Liver (tissue), 9 donors: ENCODE data around the gene DNAH17. TPM values are rescaled to one million over a fixed set of nuclear protein-coding genes. Genes with fewer than 3 reads are reported as not detected.

Experiments used
- DNase-seq: peaks from one replicate; pipeline ENCODE4 v3.0.0-alpha.2; 2017; ENCODE audit warnings: low spot score
- H3K27ac ChIP-seq, 2 donors: one replicate each; pipeline ENCODE4 v1.7.0; 2013; ENCODE audit warnings: inconsistent platforms in 2 of 2, low read length in 2 of 2, control low read depth in 1 of 2, low read depth in 1 of 2, mild to moderate bottlenecking in 1 of 2
- H3K27me3 ChIP-seq, 4 donors: one replicate each; pipeline versions ENCODE4 v1.6.1 to v1.7.0; 2013; ENCODE audit warnings: low read length in 3 of 4, inconsistent platforms in 1 of 4, mild to moderate bottlenecking in 1 of 4, moderate library complexity in 1 of 4; ENCODE audit not compliant: control insufficient read depth in 4 of 4, insufficient read depth in 4 of 4
- H3K36me3 ChIP-seq, 4 donors: one replicate each; pipeline versions ENCODE4 v1.6.1 to v1.7.0; 2013; ENCODE audit warnings: low read length in 3 of 4, mild to moderate bottlenecking in 3 of 4, low read depth in 1 of 4, moderate library complexity in 1 of 4; ENCODE audit not compliant: control insufficient read depth in 4 of 4, insufficient read depth in 3 of 4
- H3K4me1 ChIP-seq, 4 donors: one replicate each; pipeline versions ENCODE4 v1.6.1 to v1.7.0; 2013; ENCODE audit warnings: low read length in 3 of 4, mild to moderate bottlenecking in 3 of 4, moderate library complexity in 1 of 4; ENCODE audit not compliant: control insufficient read depth in 4 of 4, insufficient read depth in 4 of 4
- H3K4me3 ChIP-seq, 3 donors: one replicate each; pipeline versions ENCODE4 v1.6.1 to v1.7.0; 2013; ENCODE audit warnings: low read length in 3 of 3, control low read depth in 1 of 3, low read depth in 1 of 3, mild to moderate bottlenecking in 1 of 3
- H3K9ac ChIP-seq, 2 donors: one replicate each; pipeline ENCODE4 v1.7.0; 2013; ENCODE audit warnings: low read length in 2 of 2, mild to moderate bottlenecking in 2 of 2, moderate library complexity in 2 of 2, control low read depth in 1 of 2, low read depth in 1 of 2
- H3K9me3 ChIP-seq, 4 donors: one replicate each; pipeline versions ENCODE4 v1.6.1 to v1.7.0; 2013; ENCODE audit warnings: low read length in 3 of 4; ENCODE audit not compliant: control insufficient read depth in 4 of 4
- EGR1 ChIP-seq, 2 donors: IDR thresholded peaks; 2 replicates each; pipeline ENCODE4 v1.6.1; 2016 to 2018; ENCODE audit warnings: antibody characterized with exemption in 2 of 2, low read depth in 2 of 2
- FOXA1 ChIP-seq: IDR thresholded peaks from 2 replicates; pipeline ENCODE4 v1.6.1; 2016; ENCODE audit warnings: antibody characterized with exemption
- FOXA2 ChIP-seq: IDR thresholded peaks from 2 replicates; pipeline ENCODE4 v1.6.1; 2016; ENCODE audit warnings: antibody characterized with exemption
- GABPA ChIP-seq, 2 donors: IDR thresholded peaks in 1 of 2; conservative IDR thresholded peaks in 1 of 2; 2 replicates each; pipeline ENCODE4 v1.6.1; 2016; ENCODE audit warnings: antibody characterized with exemption in 2 of 2, mild to moderate bottlenecking in 1 of 2, moderate library complexity in 1 of 2
- HNF4A ChIP-seq, 2 donors: conservative IDR thresholded peaks; 2 replicates each; pipeline ENCODE4 v1.6.1; 2016; ENCODE audit warnings: antibody characterized with exemption in 2 of 2, mild to moderate bottlenecking in 2 of 2
- HNF4G ChIP-seq: IDR thresholded peaks from 2 replicates; pipeline ENCODE4 v1.6.1; 2016; ENCODE audit warnings: antibody characterized with exemption
- JUND ChIP-seq, 2 donors: IDR thresholded peaks; 2 replicates each; pipeline ENCODE4 v1.6.1; 2016; ENCODE audit warnings: antibody characterized with exemption in 2 of 2
- NR2F2 ChIP-seq: IDR thresholded peaks from 2 replicates; pipeline ENCODE4 v1.6.1; 2016; ENCODE audit warnings: antibody characterized with exemption
- RAD21 ChIP-seq, 2 donors: IDR thresholded peaks; 2 replicates each; pipeline ENCODE4 v1.6.1; 2016; ENCODE audit warnings: antibody characterized with exemption in 2 of 2, mild to moderate bottlenecking in 2 of 2
- RXRA ChIP-seq, 2 donors: IDR thresholded peaks; 2 replicates each; pipeline ENCODE4 v1.6.1; 2017 to 2018; ENCODE audit warnings: antibody characterized with exemption in 2 of 2, mild to moderate bottlenecking in 1 of 2
- SP1 ChIP-seq: IDR thresholded peaks from 2 replicates; pipeline ENCODE4 v1.6.1; 2018; ENCODE audit warnings: antibody characterized with exemption, mild to moderate bottlenecking
- TAF1 ChIP-seq: conservative IDR thresholded peaks from 2 replicates; pipeline ENCODE4 v1.6.1; 2016; ENCODE audit warnings: antibody characterized with exemption, mild to moderate bottlenecking
- YY1 ChIP-seq: IDR thresholded peaks from 2 replicates; pipeline ENCODE4 v1.6.1; 2016; ENCODE audit warnings: antibody characterized with exemption, mild to moderate bottlenecking
- WGBS: extraction: QIAGEN DNeasy Blood & Tissue Kit; methylation state at CpG from one replicate; pipeline ENCODE4 v1.1.7; 2013; 5-methylcytosine and 5-hydroxymethylcytosine counted together
- polyA plus RNA-seq, 2 donors: library from polyadenylated mRNA; stranded (reverse) in 1 of 2; unstranded in 1 of 2; fragments of 200-250 nt in 1 of 2; fragments of >200 nt in 1 of 2; fragmentation: Nextera tagmentation in 1 of 2; extraction: Ambion mirVana in 1 of 2; gene quantifications; one replicate each; pipeline versions ENCODE4 v1.2.1 to v1.2.3, GENCODE V29; 2013 to 2015
- total RNA-seq, 2 donors: library from RNA; depleted of rRNA; stranded (reverse); fragments of >200 nt; gene quantifications; one replicate each; pipeline ENCODE4 v1.2.3, GENCODE V29; 2014
- TF ChIP-seq, protein P1 (sequence below): IDR thresholded peaks from 2 replicates; pipeline ENCODE4 v1.6.1; 2016; ENCODE audit warnings: antibody characterized with exemption
- TF ChIP-seq, protein P2 (sequence below): IDR thresholded peaks from 2 replicates; pipeline ENCODE4 v1.6.1; 2016; ENCODE audit warnings: antibody characterized with exemption
- TF ChIP-seq, protein P3 (sequence below): IDR thresholded peaks from 2 replicates; pipeline ENCODE4 v1.6.1; 2016; ENCODE audit warnings: antibody characterized with exemption, mild to moderate bottlenecking
- TF ChIP-seq, protein P4 (sequence below): fragments of 150-350 bp; IDR thresholded peaks from 2 replicates; pipeline ENCODE4 v1.5.1; 2017; ENCODE audit warnings: improper control_type of control experiment, low read depth, low read length; ENCODE audit not compliant: missing input control
- TF ChIP-seq, protein P5 (sequence below): IDR thresholded peaks from 2 replicates; pipeline ENCODE4 v1.6.1; 2016; ENCODE audit warnings: antibody characterized with exemption
- donor health status: healthy.
- donor health status: healthy.
- donor health status: healthy.
- donor health status: healthy.
- donor health status: healthy.

The DNAH17 gene
- total and polyA plus RNA-seq, 4 donors: 0.09 to 0.79 TPM; not detected in 2

DNA sequence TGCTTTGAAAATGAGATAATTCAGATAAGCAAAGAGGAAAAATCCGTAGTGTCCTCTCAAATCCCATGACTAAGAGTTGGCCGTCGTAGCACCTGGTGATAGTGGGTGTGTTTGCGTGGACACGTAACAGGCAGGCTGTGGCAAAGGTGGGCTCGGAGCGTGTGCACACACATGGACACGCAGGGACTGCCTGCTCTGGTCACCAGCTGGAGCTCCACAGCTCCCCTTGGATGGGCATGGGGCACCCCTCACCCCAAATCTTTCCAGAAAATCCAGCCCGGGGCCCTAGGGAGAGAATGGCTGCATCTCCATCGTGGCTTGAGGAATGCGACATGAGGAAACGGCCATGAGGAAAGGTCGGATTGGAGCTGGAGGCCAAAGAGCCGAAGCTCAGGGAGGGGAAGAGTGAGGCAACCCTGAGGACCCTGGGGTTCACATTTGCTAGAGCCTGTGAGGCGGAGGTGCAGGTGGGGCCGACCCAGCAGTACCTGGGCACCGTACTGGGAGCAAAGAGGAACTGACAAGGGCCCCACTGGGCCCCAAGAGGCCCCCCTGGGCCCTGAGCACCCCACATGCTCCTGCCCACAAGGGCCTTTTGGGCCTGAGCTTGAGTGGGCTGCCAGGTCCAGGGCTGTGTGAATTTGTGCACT is 51.6 kb downstream of the DNAH17 start (continued):
- TF ChIP-seq, protein P1, sequence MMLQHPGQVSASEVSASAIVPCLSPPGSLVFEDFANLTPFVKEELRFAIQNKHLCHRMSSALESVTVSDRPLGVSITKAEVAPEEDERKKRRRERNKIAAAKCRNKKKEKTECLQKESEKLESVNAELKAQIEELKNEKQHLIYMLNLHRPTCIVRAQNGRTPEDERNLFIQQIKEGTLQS: no peak

DNA sequence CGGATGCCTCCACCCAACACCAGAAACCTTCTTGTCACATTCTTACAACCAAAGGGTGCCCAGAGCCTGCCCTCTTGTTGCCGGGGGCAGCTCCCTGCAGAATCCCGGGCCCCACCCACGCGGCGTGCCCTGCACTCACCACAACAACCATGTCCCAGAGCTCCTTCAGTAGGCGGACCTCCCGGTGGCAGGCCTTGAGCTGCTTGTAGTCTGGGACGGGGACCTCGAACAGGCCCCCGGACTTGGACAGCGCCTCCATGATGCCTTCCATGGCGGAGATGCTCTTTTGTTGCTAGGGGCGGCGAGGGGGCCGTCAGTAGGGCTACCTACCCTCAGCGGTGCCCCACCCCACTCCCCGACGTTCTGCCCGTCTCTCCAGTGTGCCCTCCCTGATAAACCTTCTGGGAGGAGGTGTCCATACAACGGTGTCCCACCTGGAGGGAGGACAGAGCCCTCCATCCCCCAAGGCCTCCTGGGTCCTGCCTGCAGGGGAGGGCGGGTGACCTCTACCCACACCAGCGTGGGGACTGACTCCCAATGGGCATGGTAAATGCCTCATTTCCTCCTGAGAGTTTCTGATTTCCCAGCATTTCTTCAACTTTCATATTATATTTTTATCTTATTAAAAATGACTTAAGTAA is 52.2 kb downstream of the DNAH17 start:
- 89% methylated on average over 23 of the region's 23 CpGs for WGBS

More for the DNA sequence above, 52.2 kb downstream of the DNAH17 start:
- Histone ChIP-seq H3K27me3 (no peaks in the 10 kb centered on the region), H3K4me1 (no peaks in the 10 kb centered on the region), H3K36me3 (no peaks in the 10 kb centered on the region), H3K27ac (no peak overlapping the region), H3K4me3 (no peak overlapping the region), H3K9ac (no peak overlapping the region), H3K9me3 (no peaks in the 10 kb centered on the region)
- no peak for DNase-seq
- no peak for TF ChIP-seq FOXA2
- TF ChIP-seq, protein P2, sequence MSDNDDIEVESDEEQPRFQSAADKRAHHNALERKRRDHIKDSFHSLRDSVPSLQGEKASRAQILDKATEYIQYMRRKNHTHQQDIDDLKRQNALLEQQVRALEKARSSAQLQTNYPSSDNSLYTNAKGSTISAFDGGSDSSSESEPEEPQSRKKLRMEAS: no peak
- no peak for TF ChIP-seq JUND (IDR thresholded peaks at IDR 0.05)
- TF ChIP-seq TAF1: no peak
- TF ChIP-seq EGR1 (IDR thresholded peaks at IDR 0.05; ENCODE audit: low read depth in 2 of 2): no peak
- TF ChIP-seq, protein P3, sequence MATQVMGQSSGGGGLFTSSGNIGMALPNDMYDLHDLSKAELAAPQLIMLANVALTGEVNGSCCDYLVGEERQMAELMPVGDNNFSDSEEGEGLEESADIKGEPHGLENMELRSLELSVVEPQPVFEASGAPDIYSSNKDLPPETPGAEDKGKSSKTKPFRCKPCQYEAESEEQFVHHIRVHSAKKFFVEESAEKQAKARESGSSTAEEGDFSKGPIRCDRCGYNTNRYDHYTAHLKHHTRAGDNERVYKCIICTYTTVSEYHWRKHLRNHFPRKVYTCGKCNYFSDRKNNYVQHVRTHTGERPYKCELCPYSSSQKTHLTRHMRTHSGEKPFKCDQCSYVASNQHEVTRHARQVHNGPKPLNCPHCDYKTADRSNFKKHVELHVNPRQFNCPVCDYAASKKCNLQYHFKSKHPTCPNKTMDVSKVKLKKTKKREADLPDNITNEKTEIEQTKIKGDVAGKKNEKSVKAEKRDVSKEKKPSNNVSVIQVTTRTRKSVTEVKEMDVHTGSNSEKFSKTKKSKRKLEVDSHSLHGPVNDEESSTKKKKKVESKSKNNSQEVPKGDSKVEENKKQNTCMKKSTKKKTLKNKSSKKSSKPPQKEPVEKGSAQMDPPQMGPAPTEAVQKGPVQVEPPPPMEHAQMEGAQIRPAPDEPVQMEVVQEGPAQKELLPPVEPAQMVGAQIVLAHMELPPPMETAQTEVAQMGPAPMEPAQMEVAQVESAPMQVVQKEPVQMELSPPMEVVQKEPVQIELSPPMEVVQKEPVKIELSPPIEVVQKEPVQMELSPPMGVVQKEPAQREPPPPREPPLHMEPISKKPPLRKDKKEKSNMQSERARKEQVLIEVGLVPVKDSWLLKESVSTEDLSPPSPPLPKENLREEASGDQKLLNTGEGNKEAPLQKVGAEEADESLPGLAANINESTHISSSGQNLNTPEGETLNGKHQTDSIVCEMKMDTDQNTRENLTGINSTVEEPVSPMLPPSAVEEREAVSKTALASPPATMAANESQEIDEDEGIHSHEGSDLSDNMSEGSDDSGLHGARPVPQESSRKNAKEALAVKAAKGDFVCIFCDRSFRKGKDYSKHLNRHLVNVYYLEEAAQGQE: no peak
- TF ChIP-seq, protein P1: no peak
- TF ChIP-seq GABPA (IDR thresholded peaks at IDR 0.05 in 1 of 2, conservative IDR thresholded peaks at IDR 0.05 in 1 of 2): no peak
- TF ChIP-seq RXRA (IDR thresholded peaks at IDR 0.05): no peak
- TF ChIP-seq, protein P4, sequence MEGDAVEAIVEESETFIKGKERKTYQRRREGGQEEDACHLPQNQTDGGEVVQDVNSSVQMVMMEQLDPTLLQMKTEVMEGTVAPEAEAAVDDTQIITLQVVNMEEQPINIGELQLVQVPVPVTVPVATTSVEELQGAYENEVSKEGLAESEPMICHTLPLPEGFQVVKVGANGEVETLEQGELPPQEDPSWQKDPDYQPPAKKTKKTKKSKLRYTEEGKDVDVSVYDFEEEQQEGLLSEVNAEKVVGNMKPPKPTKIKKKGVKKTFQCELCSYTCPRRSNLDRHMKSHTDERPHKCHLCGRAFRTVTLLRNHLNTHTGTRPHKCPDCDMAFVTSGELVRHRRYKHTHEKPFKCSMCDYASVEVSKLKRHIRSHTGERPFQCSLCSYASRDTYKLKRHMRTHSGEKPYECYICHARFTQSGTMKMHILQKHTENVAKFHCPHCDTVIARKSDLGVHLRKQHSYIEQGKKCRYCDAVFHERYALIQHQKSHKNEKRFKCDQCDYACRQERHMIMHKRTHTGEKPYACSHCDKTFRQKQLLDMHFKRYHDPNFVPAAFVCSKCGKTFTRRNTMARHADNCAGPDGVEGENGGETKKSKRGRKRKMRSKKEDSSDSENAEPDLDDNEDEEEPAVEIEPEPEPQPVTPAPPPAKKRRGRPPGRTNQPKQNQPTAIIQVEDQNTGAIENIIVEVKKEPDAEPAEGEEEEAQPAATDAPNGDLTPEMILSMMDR: no peak
- no peak for TF ChIP-seq YY1
- TF ChIP-seq NR2F2: no peak
- no peak for TF ChIP-seq RAD21 (IDR thresholded peaks at IDR 0.05)
- TF ChIP-seq HNF4G: no peak
- TF ChIP-seq SP1: no peak
- no peak for TF ChIP-seq HNF4A (conservative IDR thresholded peaks at IDR 0.05)
- TF ChIP-seq, protein P5, sequence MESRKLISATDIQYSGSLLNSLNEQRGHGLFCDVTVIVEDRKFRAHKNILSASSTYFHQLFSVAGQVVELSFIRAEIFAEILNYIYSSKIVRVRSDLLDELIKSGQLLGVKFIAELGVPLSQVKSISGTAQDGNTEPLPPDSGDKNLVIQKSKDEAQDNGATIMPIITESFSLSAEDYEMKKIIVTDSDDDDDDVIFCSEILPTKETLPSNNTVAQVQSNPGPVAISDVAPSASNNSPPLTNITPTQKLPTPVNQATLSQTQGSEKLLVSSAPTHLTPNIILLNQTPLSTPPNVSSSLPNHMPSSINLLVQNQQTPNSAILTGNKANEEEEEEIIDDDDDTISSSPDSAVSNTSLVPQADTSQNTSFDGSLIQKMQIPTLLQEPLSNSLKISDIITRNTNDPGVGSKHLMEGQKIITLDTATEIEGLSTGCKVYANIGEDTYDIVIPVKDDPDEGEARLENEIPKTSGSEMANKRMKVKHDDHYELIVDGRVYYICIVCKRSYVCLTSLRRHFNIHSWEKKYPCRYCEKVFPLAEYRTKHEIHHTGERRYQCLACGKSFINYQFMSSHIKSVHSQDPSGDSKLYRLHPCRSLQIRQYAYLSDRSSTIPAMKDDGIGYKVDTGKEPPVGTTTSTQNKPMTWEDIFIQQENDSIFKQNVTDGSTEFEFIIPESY: no peak
- TF ChIP-seq FOXA1: no peak
